GM23248 (cell line): ENCODE measurements around the gene DENND1A.

Source experiments
- EZH2 ChIP-seq: fragments of 200-600 bp; sonication (generic); IDR thresholded peaks from 2 replicates; pipeline ENCODE4 v1.6.1; 2018; ENCODE audit warnings: antibody characterized with exemption, mild to moderate bottlenecking; ENCODE audit not compliant: insufficient read depth, poor library complexity, severe bottlenecking
- EZH2phosphoT487 ChIP-seq: fragments of 200-600 bp; sonication (generic); IDR thresholded peaks from 2 replicates; pipeline ENCODE4 v1.6.1; 2018; ENCODE audit warnings: antibody characterized with exemption, moderate library complexity, mild to moderate bottlenecking, low read depth; ENCODE audit not compliant: insufficient read depth

GRCh38 chr9:123881604-123882003, 48.3 kb downstream of the DENND1A start:
- TF ChIP-seq EZH2, result no peak
- no peak for TF ChIP-seq EZH2phosphoT487
